IMR-90 (cell line): ENCODE results near the gene DCUN1D2. TPM values are rescaled to one million over a fixed set of nuclear protein-coding genes. Genes with fewer than 3 reads are reported as not detected.

Experiments used
- ATAC-seq: fragments of 200-7000 bp; cut with Tn5 transposase; 2 replicates; pipeline ENCODE4 v1.9.1; 2020; ENCODE audit warnings: low read depth, mild to moderate bottlenecking, moderate library complexity
- BruUV-seq: library from RNA; stranded (reverse); fragments of 400-500 nt; replicated peaks from 2 replicates; lab custom pipeline; 2021; lab: Mats Ljungman, UMichigan
- CTCF ChIA-PET: fragments of 300-600 bp; formaldehyde crosslinking; extraction: SDS; loops from one replicate; lab custom pipeline; 2021; ENCODE audit warnings: antibody characterized with exemption; lab: Yijun Ruan, JAX
- POLR2A ChIA-PET: fragments of 300-600 bp; sonication (Branson Sonifier 250); formaldehyde crosslinking; loops from one replicate; lab custom pipeline; 2022; ENCODE audit warnings: antibody characterized with exemption; ENCODE audit not compliant: unreplicated experiment; lab: Charles Lee
- DNase-seq: peaks from one replicate; pipeline ENCODE4 v3.0.0; 2013
- H2AFZ ChIP-seq: replicated peaks from 2 replicates; pipeline ENCODE3; 2013; ENCODE audit warnings: low read length, mild to moderate bottlenecking; ENCODE audit not compliant: poor library complexity
- H2AK5ac ChIP-seq: 2 replicates; pipeline ENCODE4 v1.6.1; 2013; ENCODE audit warnings: low read depth, low read length, inconsistent platforms
- H2AK9ac ChIP-seq: replicated peaks from 2 replicates; pipeline ENCODE3; 2013; ENCODE audit warnings: mild to moderate bottlenecking, low read depth, low read length, moderate library complexity; ENCODE audit not compliant: poor library complexity
- H2BK120ac ChIP-seq: 2 replicates; pipeline ENCODE4 v1.6.1; 2013; ENCODE audit warnings: low read depth, low read length, inconsistent platforms
- H2BK15ac ChIP-seq: 3 replicates; pipeline ENCODE4 v1.6.1; 2013; ENCODE audit warnings: low read depth, low read length, inconsistent platforms
- H2BK20ac ChIP-seq: 2 replicates; pipeline ENCODE4 v1.6.1; 2013; ENCODE audit warnings: low read depth, mild to moderate bottlenecking, inconsistent platforms, low read length, moderate library complexity
- H2BK5ac ChIP-seq: 2 replicates; pipeline ENCODE4 v1.6.1; 2013; ENCODE audit warnings: mild to moderate bottlenecking, low read depth, low read length, inconsistent platforms; ENCODE audit not compliant: poor library complexity, severe bottlenecking
- H3K14ac ChIP-seq: replicated peaks from 2 replicates; pipeline ENCODE4 v1.6.1; 2013; ENCODE audit warnings: low read depth, low read length, inconsistent platforms
- H3K18ac ChIP-seq: 2 replicates; pipeline ENCODE4 v1.6.1; 2013; ENCODE audit warnings: low read depth, low read length, control low read depth
- H3K23ac ChIP-seq: 2 replicates; pipeline ENCODE4 v1.6.1; 2013; ENCODE audit warnings: low read depth, low read length, inconsistent platforms
- H3K27ac ChIP-seq: 2 replicates; pipeline ENCODE4 v1.5.1; 2013; ENCODE audit warnings: mild to moderate bottlenecking, control low read depth, low read length; ENCODE audit not compliant: insufficient read depth
- H3K27me3 ChIP-seq: 2 replicates; pipeline ENCODE4 v1.6.1; 2013; ENCODE audit warnings: low read length; ENCODE audit not compliant: control insufficient read depth, insufficient read depth
- H3K36me3 ChIP-seq: 2 replicates; pipeline ENCODE4 v1.6.1; 2013; ENCODE audit warnings: low read length, mixed read lengths; ENCODE audit not compliant: control insufficient read depth, insufficient read depth
- H3K4ac ChIP-seq: 2 replicates; pipeline ENCODE4 v1.6.1; 2013; ENCODE audit warnings: low read depth, low read length, inconsistent platforms
- H3K4me1 ChIP-seq: 2 replicates; pipeline ENCODE4 v1.6.1; 2013; ENCODE audit warnings: low read length, mixed read lengths; ENCODE audit not compliant: control insufficient read depth, insufficient read depth
- H3K4me2 ChIP-seq: 2 replicates; pipeline ENCODE4 v1.6.1; 2013; ENCODE audit warnings: low read depth, mild to moderate bottlenecking, control low read depth, low read length, moderate library complexity
- H3K4me3 ChIP-seq: 2 replicates; pipeline ENCODE4 v1.5.1; 2013; ENCODE audit warnings: low read depth, mild to moderate bottlenecking, control low read depth, low read length, moderate library complexity; ENCODE audit not compliant: insufficient read depth
- H3K56ac ChIP-seq: 2 replicates; pipeline ENCODE4 v1.6.1; 2013; ENCODE audit warnings: low read length, inconsistent platforms; ENCODE audit not compliant: insufficient read depth; ENCODE audit errors: extremely low read depth
- H3K79me1 ChIP-seq, 2 experiments: 2 replicates each; pipeline ENCODE4 v1.6.1; 2013; ENCODE audit warnings: low read length in 2 of 2, inconsistent platforms in 1 of 2, low read depth in 1 of 2
- H3K9ac ChIP-seq: 2 replicates; pipeline ENCODE4 v1.6.1; 2013; ENCODE audit warnings: low read depth, low read length, control low read depth
- H3K9me1 ChIP-seq: 2 replicates; pipeline ENCODE4 v1.6.1; 2013; ENCODE audit warnings: low read length, inconsistent platforms; ENCODE audit not compliant: insufficient read depth
- H3K9me3 ChIP-seq: 2 replicates; pipeline ENCODE4 v1.6.1; 2013; ENCODE audit warnings: low read length; ENCODE audit not compliant: control insufficient read depth, insufficient read depth
- H4K20me1 ChIP-seq: 2 replicates; pipeline ENCODE4 v1.6.1; 2013; ENCODE audit warnings: low read length, inconsistent platforms; ENCODE audit not compliant: insufficient read depth
- H4K5ac ChIP-seq: 2 replicates; pipeline ENCODE4 v1.6.1; 2013; ENCODE audit warnings: mild to moderate bottlenecking, low read depth, low read length, control low read depth
- H4K8ac ChIP-seq, 2 experiments: 2 replicates each; pipeline ENCODE4 v1.6.1; 2013; ENCODE audit warnings: low read depth in 2 of 2, low read length in 2 of 2, control low read depth in 1 of 2, inconsistent platforms in 1 of 2
- H4K91ac ChIP-seq: 2 replicates; pipeline ENCODE4 v1.6.1; 2013; ENCODE audit warnings: low read depth, low read length, inconsistent platforms; ENCODE audit not compliant: insufficient read depth
- BHLHE40 ChIP-seq: fragments of 150-350 bp; IDR thresholded peaks from 2 replicates; pipeline ENCODE4 v1.6.1; 2016; ENCODE audit warnings: mild to moderate bottlenecking, low read depth, low read length
- CHD1 ChIP-seq: IDR thresholded peaks from 2 replicates; pipeline ENCODE4 v1.6.1; 2012; ENCODE audit warnings: low read depth, low read length, improper control_type of control experiment
- MAFK ChIP-seq: IDR thresholded peaks from 2 replicates; pipeline ENCODE4 v1.6.1; 2012; ENCODE audit warnings: low read depth, low read length, improper control_type of control experiment
- MAZ ChIP-seq: IDR thresholded peaks from 2 replicates; pipeline ENCODE4 v1.6.1; 2012; ENCODE audit warnings: low read depth, mild to moderate bottlenecking, low read length, improper control_type of control experiment, moderate library complexity, borderline replicate concordance
- NFE2L2 ChIP-seq: fragments of 150-350 bp; IDR thresholded peaks from 2 replicates; pipeline ENCODE4 v1.6.1; 2016; ENCODE audit warnings: low read depth, mild to moderate bottlenecking, low read length
- RAD21 ChIP-seq: IDR thresholded peaks from 2 replicates; pipeline ENCODE4 v1.6.1; 2012; ENCODE audit warnings: low read length, improper control_type of control experiment
- RCOR1 ChIP-seq: IDR thresholded peaks from 2 replicates; pipeline ENCODE4 v1.6.1; 2012; ENCODE audit warnings: mild to moderate bottlenecking, low read length, improper control_type of control experiment; ENCODE audit not compliant: insufficient replicate concordance
- RFX5 ChIP-seq: IDR thresholded peaks from 2 replicates; pipeline ENCODE4 v1.8.0; 2012; ENCODE audit warnings: low read depth, mild to moderate bottlenecking, low read length, moderate library complexity
- SMC3 ChIP-seq: fragments of 150-350 bp; IDR thresholded peaks from 2 replicates; pipeline ENCODE4 v1.6.1; 2016; ENCODE audit warnings: low read depth, mild to moderate bottlenecking, antibody characterized with exemption, low read length, moderate library complexity
- WGBS, 2 experiments: methylation state at CpG; one replicate each; pipeline versions ENCODE4 v1.1.5 to v1.1.7; 2013; ENCODE audit warnings: missing lambda C conversion rate in 2 of 2; ENCODE audit not compliant: insufficient read length in 1 of 2; ENCODE audit errors: extremely low coverage in 2 of 2; 5-methylcytosine and 5-hydroxymethylcytosine counted together
- dilution Hi-C: fragments of 300-500 bp; cut with HindIII; formaldehyde crosslinking; loops from one replicate; pipeline ENCODE4 v1.14.3; 2018; ENCODE audit warnings: low sequenced_read_pairs; ENCODE audit not compliant: unreplicated experiment
- in situ Hi-C: fragments of 300-500 bp; cut with MboI; formaldehyde crosslinking; loops from 3 replicates; pipeline ENCODE4 v1.14.3; 2019; ENCODE audit warnings: low sequenced_read_pairs, inconsistent platforms, mixed read lengths
- intact Hi-C: fragments of 100-400 bp; cut with micrococcal nuclease; formaldehyde crosslinking; loops from 2 replicates; pipeline ENCODE4 v1.10.0; 2022
- polyA plus RNA-seq, 3 experiments: library from polyadenylated mRNA; depleted of rRNA; stranded (reverse); fragments of >200 nt; gene quantifications; 2 replicates each; pipeline ENCODE4 v1.2.3, GENCODE V29; 2012; ENCODE audit warnings: low replicate concordance in 1 of 3
- total RNA-seq: library from RNA; depleted of rRNA; stranded (reverse); fragments of >200 nt; gene quantifications from 2 replicates; pipeline ENCODE4 v1.2.3, GENCODE V29; 2012
- TF ChIP-seq, protein P1 (sequence below): conservative IDR thresholded peaks from 2 replicates; pipeline ENCODE4 v1.5.1; 2012; ENCODE audit warnings: mild to moderate bottlenecking, low read depth, low read length, improper control_type of control experiment
- TF ChIP-seq, protein P2 (sequence below): fragments of 150-350 bp; IDR thresholded peaks from 2 replicates; pipeline ENCODE4 v1.6.1; 2016; ENCODE audit warnings: low read depth, mild to moderate bottlenecking, low read length, moderate library complexity, borderline replicate concordance
- TF ChIP-seq, protein P3 (sequence below): fragments of 150-350 bp; IDR thresholded peaks from 2 replicates; pipeline ENCODE4 v1.6.1; 2017; ENCODE audit warnings: mild to moderate bottlenecking, antibody characterized with exemption, low read length, low read depth

Gene DCUN1D2
- total and polyA plus RNA-seq, 2 of the 4 experiments (the other 2 are of a cell fraction) = 8.1 to 11.5 TPM

DNA sequence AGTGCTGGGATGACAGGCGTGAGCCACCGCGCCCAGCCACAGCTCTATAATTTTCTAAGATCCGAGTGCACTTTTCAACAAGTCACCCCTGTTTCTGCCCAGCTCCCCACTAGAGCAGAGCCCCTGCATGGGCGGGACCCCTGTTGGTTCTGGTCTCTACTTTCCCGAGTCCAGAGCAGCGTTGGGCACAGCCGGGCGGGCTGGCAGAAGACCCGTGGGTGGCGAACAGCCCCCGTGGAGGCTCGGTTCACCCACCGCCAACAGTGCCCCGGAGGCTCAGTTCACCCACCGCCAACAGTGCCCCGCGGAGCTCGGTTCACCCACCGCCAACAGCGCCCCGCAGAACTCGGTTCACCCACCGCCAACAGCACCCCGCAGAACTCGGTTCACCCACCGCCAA, 78.1 kb downstream of the DCUN1D2 start:
- Histone ChIP-seq H2BK15ac (no peak overlapping the region; the same call in 2 of the 3 replicates), H3K14ac (no peak overlapping the region), H3K9ac (no peak overlapping the region), H4K20me1 (no peaks in the 10 kb centered on the region), H3K9me3 (no peaks in the 10 kb centered on the region), H2BK120ac (peak overlapping the region; percentile 31; the same call in 1 of the 2 replicates), H4K5ac (no peak overlapping the region), H2AK9ac (no peak overlapping the region), H3K4me3 (no peak overlapping the region), H3K4ac (no peak overlapping the region; the same call in 1 of the 2 replicates), H2BK20ac (no peak overlapping the region), H4K8ac (no peak overlapping the region; a peak in 1 of 4 replicates), H2AK5ac (peak overlapping the region; percentile 23; the same call in 1 of the 2 replicates), H2AFZ (no peak overlapping the region), H3K4me2 (no peak overlapping the region), H2BK5ac (no peak overlapping the region), H3K27ac (no peak overlapping the region), H3K36me3 (no peaks in the 10 kb centered on the region), H3K56ac (no peak overlapping the region), H3K18ac (no peak overlapping the region), H3K23ac (no peak overlapping the region), H3K9me1 (peaks cover 10% of the 10 kb centered on the region), H4K91ac (no peak overlapping the region; the same call in 1 of the 2 replicates), H3K4me1 (peaks cover 23% of the 10 kb centered on the region), H3K79me1 (no peaks in the 10 kb centered on the region), H3K27me3 (no peaks in the 10 kb centered on the region)
- ATAC-seq (no peak), DNase-seq (no peak)
- no TSS peak for BruUV-seq
- intact Hi-C loops = no loop called here
- ChIA-PET CTCF (no interaction called here), POLR2A (no interaction called here)
- WGBS, 2 experiments = 97% methylated on average over 12 of the region's 27 CpGs; no CpG with 5 or more reads in 1 of the 2 experiments
- in situ Hi-C loops = no loop called here
- dilution Hi-C loops = no loop called here
- TF ChIP-seq, protein P1, sequence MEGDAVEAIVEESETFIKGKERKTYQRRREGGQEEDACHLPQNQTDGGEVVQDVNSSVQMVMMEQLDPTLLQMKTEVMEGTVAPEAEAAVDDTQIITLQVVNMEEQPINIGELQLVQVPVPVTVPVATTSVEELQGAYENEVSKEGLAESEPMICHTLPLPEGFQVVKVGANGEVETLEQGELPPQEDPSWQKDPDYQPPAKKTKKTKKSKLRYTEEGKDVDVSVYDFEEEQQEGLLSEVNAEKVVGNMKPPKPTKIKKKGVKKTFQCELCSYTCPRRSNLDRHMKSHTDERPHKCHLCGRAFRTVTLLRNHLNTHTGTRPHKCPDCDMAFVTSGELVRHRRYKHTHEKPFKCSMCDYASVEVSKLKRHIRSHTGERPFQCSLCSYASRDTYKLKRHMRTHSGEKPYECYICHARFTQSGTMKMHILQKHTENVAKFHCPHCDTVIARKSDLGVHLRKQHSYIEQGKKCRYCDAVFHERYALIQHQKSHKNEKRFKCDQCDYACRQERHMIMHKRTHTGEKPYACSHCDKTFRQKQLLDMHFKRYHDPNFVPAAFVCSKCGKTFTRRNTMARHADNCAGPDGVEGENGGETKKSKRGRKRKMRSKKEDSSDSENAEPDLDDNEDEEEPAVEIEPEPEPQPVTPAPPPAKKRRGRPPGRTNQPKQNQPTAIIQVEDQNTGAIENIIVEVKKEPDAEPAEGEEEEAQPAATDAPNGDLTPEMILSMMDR = no peak
- TF ChIP-seq, protein P2, sequence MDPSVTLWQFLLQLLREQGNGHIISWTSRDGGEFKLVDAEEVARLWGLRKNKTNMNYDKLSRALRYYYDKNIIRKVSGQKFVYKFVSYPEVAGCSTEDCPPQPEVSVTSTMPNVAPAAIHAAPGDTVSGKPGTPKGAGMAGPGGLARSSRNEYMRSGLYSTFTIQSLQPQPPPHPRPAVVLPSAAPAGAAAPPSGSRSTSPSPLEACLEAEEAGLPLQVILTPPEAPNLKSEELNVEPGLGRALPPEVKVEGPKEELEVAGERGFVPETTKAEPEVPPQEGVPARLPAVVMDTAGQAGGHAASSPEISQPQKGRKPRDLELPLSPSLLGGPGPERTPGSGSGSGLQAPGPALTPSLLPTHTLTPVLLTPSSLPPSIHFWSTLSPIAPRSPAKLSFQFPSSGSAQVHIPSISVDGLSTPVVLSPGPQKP = no peak
- TF ChIP-seq MAFK (no peak), CHD1 (no peak), SMC3 (no peak), BHLHE40 (no peak), NFE2L2 (no peak), MAZ (no peak), RFX5 (no peak), RCOR1 (no peak), RAD21 (no peak)
- TF ChIP-seq, protein P3, sequence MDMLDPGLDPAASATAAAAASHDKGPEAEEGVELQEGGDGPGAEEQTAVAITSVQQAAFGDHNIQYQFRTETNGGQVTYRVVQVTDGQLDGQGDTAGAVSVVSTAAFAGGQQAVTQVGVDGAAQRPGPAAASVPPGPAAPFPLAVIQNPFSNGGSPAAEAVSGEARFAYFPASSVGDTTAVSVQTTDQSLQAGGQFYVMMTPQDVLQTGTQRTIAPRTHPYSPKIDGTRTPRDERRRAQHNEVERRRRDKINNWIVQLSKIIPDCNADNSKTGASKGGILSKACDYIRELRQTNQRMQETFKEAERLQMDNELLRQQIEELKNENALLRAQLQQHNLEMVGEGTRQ = no peak
